GM12801 (cell line): ENCODE data around the gene CNIH2.

Experiments
- CTCF ChIP-seq: IDR thresholded peaks from one replicate; pipeline ENCODE4 v1.5.1; 2011; ENCODE audit warnings: control low read depth; ENCODE audit not compliant: insufficient read length; ENCODE audit errors: extremely low read depth

CNIH2 gene

GRCh38 chr11:66329165-66329673, 51.2 kb downstream of the CNIH2 start:
- TF ChIP-seq CTCF: no peak

DNA sequence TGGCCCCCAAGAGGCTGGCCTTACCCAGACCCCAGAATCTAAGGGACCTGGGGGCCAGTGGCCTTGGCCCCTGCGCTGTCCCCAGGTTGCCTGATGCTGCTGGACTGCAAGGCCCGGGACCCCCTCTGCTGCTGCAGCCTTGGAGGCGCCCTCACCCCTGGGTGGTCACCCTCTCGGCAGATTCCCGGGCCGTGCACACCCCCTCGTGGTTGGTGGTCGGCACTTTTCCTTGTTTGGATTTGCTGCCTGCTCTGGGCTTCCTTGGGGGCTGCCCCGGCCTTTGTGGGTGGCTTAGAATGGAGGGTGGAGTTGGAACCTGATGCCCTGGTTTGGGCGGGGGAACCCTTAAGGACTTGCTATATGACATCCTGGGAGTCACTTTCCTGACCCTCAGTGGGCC, 53.0 kb downstream of the CNIH2 start:
- no peak for TF ChIP-seq CTCF

DNA sequence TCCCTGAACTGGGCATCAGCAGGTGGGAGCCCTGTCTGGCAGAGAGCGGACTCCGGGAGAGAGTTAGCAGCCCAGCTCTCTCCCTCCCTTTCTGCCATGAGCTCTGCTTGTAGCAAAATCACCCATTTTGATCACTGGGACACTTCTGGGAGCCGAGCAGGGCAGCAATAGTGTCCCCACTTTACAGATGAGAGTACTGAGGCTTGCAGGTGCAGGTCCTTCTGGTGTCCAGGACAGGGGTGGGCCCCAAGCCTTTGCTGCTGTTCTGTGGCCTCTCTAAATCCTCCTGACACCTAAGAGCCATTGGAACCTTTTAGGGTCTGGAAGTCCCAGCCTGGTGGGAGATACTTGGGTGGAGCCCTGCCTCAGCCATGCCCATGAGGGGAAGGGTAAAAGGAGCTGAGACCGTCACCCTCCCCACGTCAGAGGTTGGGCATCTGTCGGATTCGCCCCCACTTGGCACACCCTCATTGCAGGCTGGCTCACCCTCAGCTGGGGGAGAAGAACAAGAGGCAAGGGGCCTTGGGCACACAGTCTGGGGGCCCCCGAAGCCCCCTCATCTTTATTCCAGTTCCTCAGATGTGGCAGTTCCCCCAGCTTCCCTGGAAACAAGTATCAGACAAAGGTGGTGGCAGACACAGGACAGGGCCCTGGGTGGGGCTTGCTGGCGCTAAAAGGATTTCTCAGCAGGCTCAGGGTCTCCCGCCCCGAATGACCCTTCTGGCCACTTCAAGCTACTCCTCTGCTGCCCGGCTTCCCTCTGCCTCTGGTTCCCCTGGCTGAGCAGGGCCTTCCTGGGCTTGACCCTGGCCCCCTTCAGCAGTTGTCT, 53.8 kb downstream of the CNIH2 start:
- TF ChIP-seq CTCF: no peak

- TF ChIP-seq CTCF: no peak
These were observed 54.6 kb downstream of the CNIH2 start for GRCh38 chr11:66332371-66333219.

GRCh38 chr11:66333220-66333877, 55.4 kb downstream of the CNIH2 start:
- TF ChIP-seq CTCF: no peak
